Right lobe of liver (tissue), 4 donors: ENCODE measurements around the gene FEN1.

Experiments
- CTCF ChIP-seq, 4 donors: fragments of 200-600 bp in 3 of 4; fragments of 450-650 bp in 1 of 4; IDR thresholded peaks; one replicate each; pipeline versions ENCODE4 v1.5.1 to v1.8.0; 2016 to 2022; ENCODE audit warnings: antibody characterized with exemption in 4 of 4, mild to moderate bottlenecking in 2 of 4
- POLR2A ChIP-seq: fragments of 450-650 bp; IDR thresholded peaks from one replicate; pipeline ENCODE4 v1.6.1; 2017; ENCODE audit warnings: antibody characterized with exemption, mild to moderate bottlenecking
- donor health status: DM: no; HTN: no; CAD: no.
- donor health status: DM: no; HTN: no; CAD: no.
- donor health status: DM: no; HTN: yes; CAD: no.

DNA sequence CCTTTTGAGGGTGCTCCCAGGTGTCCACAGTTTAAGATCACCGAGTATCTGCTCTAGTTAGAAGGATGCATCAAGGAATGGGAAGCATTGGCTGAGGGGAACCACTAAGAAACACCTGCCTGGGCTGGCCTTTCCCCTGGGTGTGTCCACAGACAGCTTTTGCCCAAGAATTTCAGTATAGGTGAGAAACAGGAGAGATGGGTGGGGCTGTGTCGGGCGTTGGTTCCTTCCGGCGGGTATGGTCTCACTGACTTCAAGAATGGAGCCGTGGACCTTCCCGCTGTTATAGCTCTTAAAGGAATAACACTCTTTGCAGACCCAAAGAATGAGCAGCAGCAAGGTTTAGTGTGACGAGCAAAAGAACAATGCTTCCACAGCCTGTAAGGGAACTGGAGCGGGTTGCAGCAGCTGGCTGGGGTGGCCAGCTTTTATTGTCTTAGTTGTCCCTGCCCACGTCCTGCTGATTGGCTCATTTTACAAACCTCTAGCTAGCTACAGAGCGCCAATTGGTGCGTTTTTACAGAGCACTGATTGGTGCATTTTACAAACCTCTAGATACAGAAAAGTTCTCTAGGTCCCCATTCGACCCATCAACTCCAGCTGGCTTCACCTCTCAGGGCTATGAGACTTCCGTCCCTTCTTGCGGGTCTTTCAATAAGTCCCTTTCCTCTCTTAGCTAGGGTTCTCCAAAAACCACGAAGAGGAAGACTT, 21.7 kb downstream of the FEN1 start:
- TF ChIP-seq CTCF (IDR thresholded peaks at IDR 0.05) (no peak), POLR2A (no peak)
